ENCODE data around the gene ZNF436.
"Not testable (repeated sequence)": the region's sequence is repeated elsewhere in the genome, so short reads cannot be mapped to it uniquely, and the experiment has no call there.

ZNF436 gene

GRCh38 chr1:23366146-23366545 lies 3.5 kb downstream of the ZNF436 start:
- FAIRE-seq = no peak

GRCh38 chr1:23362218-23362713 lies 7.4 kb downstream of the ZNF436 start:
- no peak for FAIRE-seq

GRCh38 chr1:23358310-23358875 lies 11.2 kb downstream of the ZNF436 start:
- FAIRE-seq = no peak

GRCh38 chr1:23357138-23357908 lies 12.3 kb downstream of the ZNF436 start:
- no peak for FAIRE-seq

- no peak for FAIRE-seq
These were observed 13.0 kb downstream of the ZNF436 start for GRCh38 chr1:23356471-23357137.

GRCh38 chr1:23354245-23354644 lies 15.4 kb downstream of the ZNF436 start:
- no peak for FAIRE-seq

- FAIRE-seq = no peak
These were observed 17.4 kb downstream of the ZNF436 start for GRCh38 chr1:23352096-23352695.

GRCh38 chr1:23345920-23346319 lies 23.7 kb downstream of the ZNF436 start:
- FAIRE-seq = no peak

GRCh38 chr1:23344987-23345472 lies 24.6 kb downstream of the ZNF436 start:
- FAIRE-seq = no peak

- peak; percentile 97 for FAIRE-seq
These were observed 25.3 kb downstream of the ZNF436 start, which contains the start of gene HNRNPR for GRCh38 chr1:23344111-23344986. Gene HNRNPR, minus strand, starts transcription at chr1:23344284. Its CDS starts 3,276 bp downstream, at chr1:23341008.

- no peak for FAIRE-seq
These were observed 26.2 kb downstream of the ZNF436 start for GRCh38 chr1:23343221-23344110.

GRCh38 chr1:23341931-23342692 lies 27.5 kb downstream of the ZNF436 start:
- no peak for FAIRE-seq

- FAIRE-seq = no peak
These were observed 30.0 kb downstream of the ZNF436 start for GRCh38 chr1:23339632-23340031.

- no peak for FAIRE-seq
These were observed 31.8 kb downstream of the ZNF436 start for GRCh38 chr1:23337869-23338268.

GRCh38 chr1:23331713-23332112 lies 37.9 kb downstream of the ZNF436 start:
- no peak for FAIRE-seq

- no peak for FAIRE-seq
These were observed 38.8 kb downstream of the ZNF436 start for GRCh38 chr1:23330846-23331245.

GRCh38 chr1:23325393-23325792 lies 44.2 kb downstream of the ZNF436 start:
- no peak for FAIRE-seq

GRCh38 chr1:23322770-23323169 lies 46.9 kb downstream of the ZNF436 start:
- FAIRE-seq = no peak

- not testable (repeated sequence) for FAIRE-seq
These were observed 59.4 kb downstream of the ZNF436 start for GRCh38 chr1:23310280-23310679.
